Calu3 (cell line): Measurements from ENCODE around the gene PDZD8. TPM values are rescaled to one million over a fixed set of nuclear protein-coding genes. Genes with fewer than 3 reads are reported as not detected.

Source experiments
- BruUV-seq: library from RNA; stranded (reverse); fragments of 400-500 nt; replicated peaks from 2 replicates; lab custom pipeline; 2021; lab: Mats Ljungman, UMichigan
- CTCF ChIA-PET: fragments of 300-600 bp; sonication (Branson Sonifier 250); formaldehyde crosslinking; loops from one replicate; lab custom pipeline; 2022; ENCODE audit warnings: antibody characterized with exemption; lab: Charles Lee
- DNase-seq: peaks from one replicate; pipeline ENCODE4 v3.0.0; 2022
- H3K27ac Mint-ChIP-seq: one replicate; pipeline ENCODE4 v1.8.0; 2022; ENCODE audit warnings: mixed read lengths; ENCODE audit not compliant: unreplicated experiment
- H3K27me3 Mint-ChIP-seq: one replicate; pipeline ENCODE4 v1.8.0; 2022; ENCODE audit warnings: mixed read lengths; ENCODE audit not compliant: unreplicated experiment
- H3K36me3 Mint-ChIP-seq: one replicate; pipeline ENCODE4 v1.8.0; 2022; ENCODE audit warnings: mild to moderate bottlenecking, moderate library complexity, mixed read lengths; ENCODE audit not compliant: insufficient read depth, unreplicated experiment
- H3K4me1 Mint-ChIP-seq: one replicate; pipeline ENCODE4 v1.8.0; 2022; ENCODE audit warnings: mild to moderate bottlenecking, low read depth, mixed read lengths; ENCODE audit not compliant: unreplicated experiment
- H3K4me3 Mint-ChIP-seq: one replicate; pipeline ENCODE4 v1.8.0; 2022; ENCODE audit warnings: mild to moderate bottlenecking, low read depth, moderate library complexity, mixed read lengths; ENCODE audit not compliant: unreplicated experiment
- H3K9me3 Mint-ChIP-seq: one replicate; pipeline ENCODE4 v1.8.0; 2022; ENCODE audit warnings: low read depth, mixed read lengths; ENCODE audit not compliant: unreplicated experiment
- intact Hi-C: fragments of 100-400 bp; cut with micrococcal nuclease; formaldehyde crosslinking; loops from one replicate; pipeline ENCODE4 v1.10.0; 2022; ENCODE audit not compliant: unreplicated experiment
- total RNA-seq: library from RNA; stranded (reverse); gene quantifications from 2 replicates; pipeline ENCODE4 v1.2.3, GENCODE V29; 2022
- TF ChIP-seq, protein P1 (sequence below): fragments of 200-600 bp; IDR thresholded peaks from one replicate; pipeline ENCODE4 v1.8.0; 2022; ENCODE audit warnings: antibody characterized with exemption; ENCODE audit not compliant: unreplicated experiment

PDZD8 gene
- total RNA-seq, 1 experiment from 2014 or later, result 45.0 TPM

- Mint-ChIP-seq H3K27ac (peak overlapping the region; percentile 5), H3K36me3 (peaks cover 10% of the 10 kb centered on the region), H3K4me3 (no peak overlapping the region), H3K4me1 (peaks cover 46% of the 10 kb centered on the region), H3K27me3 (no peaks in the 10 kb centered on the region), H3K9me3 (no peaks in the 10 kb centered on the region)
- intact Hi-C loops, result no loop called here
- no TSS peak for BruUV-seq
- CTCF ChIA-PET, result no interaction called here
- no peak for DNase-seq
- TF ChIP-seq, protein P1, sequence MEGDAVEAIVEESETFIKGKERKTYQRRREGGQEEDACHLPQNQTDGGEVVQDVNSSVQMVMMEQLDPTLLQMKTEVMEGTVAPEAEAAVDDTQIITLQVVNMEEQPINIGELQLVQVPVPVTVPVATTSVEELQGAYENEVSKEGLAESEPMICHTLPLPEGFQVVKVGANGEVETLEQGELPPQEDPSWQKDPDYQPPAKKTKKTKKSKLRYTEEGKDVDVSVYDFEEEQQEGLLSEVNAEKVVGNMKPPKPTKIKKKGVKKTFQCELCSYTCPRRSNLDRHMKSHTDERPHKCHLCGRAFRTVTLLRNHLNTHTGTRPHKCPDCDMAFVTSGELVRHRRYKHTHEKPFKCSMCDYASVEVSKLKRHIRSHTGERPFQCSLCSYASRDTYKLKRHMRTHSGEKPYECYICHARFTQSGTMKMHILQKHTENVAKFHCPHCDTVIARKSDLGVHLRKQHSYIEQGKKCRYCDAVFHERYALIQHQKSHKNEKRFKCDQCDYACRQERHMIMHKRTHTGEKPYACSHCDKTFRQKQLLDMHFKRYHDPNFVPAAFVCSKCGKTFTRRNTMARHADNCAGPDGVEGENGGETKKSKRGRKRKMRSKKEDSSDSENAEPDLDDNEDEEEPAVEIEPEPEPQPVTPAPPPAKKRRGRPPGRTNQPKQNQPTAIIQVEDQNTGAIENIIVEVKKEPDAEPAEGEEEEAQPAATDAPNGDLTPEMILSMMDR, result no peak
These were observed 27.0 kb downstream of the PDZD8 start for GRCh38 chr10:117348236-117348635.

DNA sequence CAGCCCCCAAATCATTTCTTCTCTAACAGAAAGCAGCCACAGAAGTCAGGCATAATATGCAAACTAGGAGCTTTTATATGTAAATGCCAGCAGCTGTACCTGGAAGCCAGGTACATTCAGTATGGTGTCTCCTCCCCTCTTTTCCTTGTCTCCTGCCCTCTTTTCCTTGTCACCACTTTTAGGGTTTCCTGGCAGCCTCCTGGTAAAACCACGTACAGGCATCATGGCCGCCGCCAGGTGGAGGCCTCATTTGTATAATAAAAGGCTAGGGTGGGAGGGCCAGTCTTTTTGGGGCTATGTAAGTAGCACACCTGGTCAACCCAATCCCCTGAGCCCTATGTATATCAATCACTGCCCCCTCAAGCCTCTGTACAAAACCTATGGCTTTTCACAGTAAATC is 28.7 kb downstream of the PDZD8 start:
- no peak for DNase-seq
- Mint-ChIP-seq H3K27ac (no peak overlapping the region), H3K4me3 (no peak overlapping the region), H3K27me3 (no peaks in the 10 kb centered on the region), H3K9me3 (no peaks in the 10 kb centered on the region), H3K36me3 (peaks cover 10% of the 10 kb centered on the region), H3K4me1 (peaks cover 60% of the 10 kb centered on the region)
- CTCF ChIA-PET, result no interaction called here
- intact Hi-C loops, result no loop called here
- TF ChIP-seq, protein P1, result no peak
- no TSS peak for BruUV-seq

DNA sequence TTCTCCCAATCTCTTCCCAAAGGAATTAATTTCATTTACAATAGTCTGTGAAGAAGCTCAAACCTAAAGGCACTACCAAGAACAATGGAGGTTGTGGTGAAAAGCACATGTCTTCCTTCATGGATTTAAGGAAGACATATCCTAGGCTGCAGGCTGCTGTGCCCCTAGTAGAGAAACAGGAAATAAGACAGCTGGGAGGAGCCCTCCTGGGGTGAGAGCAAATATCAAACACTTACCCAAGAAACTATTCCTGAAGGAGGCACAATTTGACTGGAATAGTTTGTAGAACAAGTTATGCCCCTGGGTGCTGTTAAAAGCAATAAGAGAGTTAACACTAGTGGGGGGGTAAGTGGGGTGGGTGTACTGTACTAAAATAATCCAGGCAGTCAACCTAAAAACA is 30.1 kb downstream of the PDZD8 start:
- CTCF ChIA-PET, result no interaction called here
- Mint-ChIP-seq H3K4me1 (peaks cover 72% of the 10 kb centered on the region), H3K9me3 (no peaks in the 10 kb centered on the region), H3K4me3 (no peak overlapping the region), H3K36me3 (peaks cover 10% of the 10 kb centered on the region), H3K27ac (no peak overlapping the region), H3K27me3 (no peaks in the 10 kb centered on the region)
- BruUV-seq, result no TSS peak
- DNase-seq, result no peak
- intact Hi-C loops, result no loop called here
- TF ChIP-seq, protein P1, result no peak

DNA sequence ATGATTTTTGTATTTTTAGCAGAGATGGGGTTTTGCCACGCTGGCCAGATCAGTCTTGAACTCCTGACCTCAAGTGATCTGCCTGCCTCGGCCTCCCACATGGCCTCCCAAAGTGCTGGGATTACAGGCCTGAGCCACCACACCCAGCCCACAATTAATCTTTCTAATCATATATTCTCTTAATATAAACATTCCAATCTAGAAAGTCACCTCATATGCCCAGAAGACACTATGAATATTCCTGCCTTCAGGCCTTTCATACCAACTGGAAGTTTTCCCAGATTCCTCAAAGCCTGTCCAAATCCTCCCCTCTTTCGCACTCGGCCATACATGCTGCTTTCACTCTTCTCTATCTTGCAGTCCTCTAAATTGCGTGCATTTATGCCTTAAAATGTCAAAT is 32.6 kb downstream of the PDZD8 start:
- Mint-ChIP-seq H3K4me3 (peak overlapping the region; percentile 2), H3K9me3 (no peaks in the 10 kb centered on the region), H3K4me1 (peaks cover 69% of the 10 kb centered on the region), H3K27me3 (no peaks in the 10 kb centered on the region), H3K36me3 (peaks cover 5% of the 10 kb centered on the region), H3K27ac (peak overlapping the region; percentile 7)
- TF ChIP-seq, protein P1, result no peak
- intact Hi-C loops, result no loop called here
- CTCF ChIA-PET, result no interaction called here
- BruUV-seq, result no TSS peak
- DNase-seq, result no peak
